Natural killer cell (primary cell): ENCODE data around the gene HILPDA. TPM values are rescaled to one million over a fixed set of nuclear protein-coding genes. Genes with fewer than 3 reads are reported as not detected.

Experiments used
- ATAC-seq, 3 donors: fragments of 150-1000 bp in 2 of 3; fragments of 200-7000 bp in 1 of 3; cut with Tn5 transposase; 1 replicate in 1 of 3; 2 replicates in 2 of 3; pipeline ENCODE4 v1.10.0; 2021; ENCODE audit warnings: mild to moderate bottlenecking in 2 of 3, moderate library complexity in 2 of 3
- DNase-seq, 2 donors: peaks; one replicate each; pipeline versions ENCODE4 v3.0.0 to v3.0.0-alpha.2; 2013 to 2021; ENCODE audit warnings: mixed read lengths in 1 of 2
- H3K27ac ChIP-seq: one replicate; pipeline ENCODE4 v1.5.1; 2013; ENCODE audit warnings: mild to moderate bottlenecking, low read length
- H3K27me3 ChIP-seq: one replicate; pipeline ENCODE4 v1.6.1; 2013; ENCODE audit warnings: low read length; ENCODE audit not compliant: control insufficient read depth, insufficient read depth
- H3K36me3 ChIP-seq: one replicate; pipeline ENCODE4 v1.6.1; 2013; ENCODE audit warnings: low read length; ENCODE audit not compliant: control insufficient read depth, insufficient read depth
- H3K4me1 ChIP-seq: one replicate; pipeline ENCODE4 v1.6.1; 2013; ENCODE audit warnings: low read length; ENCODE audit not compliant: control insufficient read depth, insufficient read depth
- H3K4me3 ChIP-seq: one replicate; pipeline ENCODE4 v1.5.1; 2013; ENCODE audit warnings: low read length
- H3K9me3 ChIP-seq: one replicate; pipeline ENCODE4 v1.6.1; 2013; ENCODE audit warnings: low read length; ENCODE audit not compliant: control insufficient read depth, insufficient read depth
- H3K27ac Mint-ChIP-seq, 2 donors: one replicate each; pipeline ENCODE4 v1.8.0; 2022; ENCODE audit warnings: mild to moderate bottlenecking in 2 of 2, mixed read lengths in 2 of 2, moderate library complexity in 1 of 2
- H3K27me3 Mint-ChIP-seq, 2 donors: one replicate each; pipeline ENCODE4 v1.8.0; 2022; ENCODE audit warnings: low read depth in 2 of 2, mixed read lengths in 2 of 2
- H3K36me3 Mint-ChIP-seq: one replicate; pipeline ENCODE4 v1.8.0; 2022; ENCODE audit warnings: mixed read lengths
- H3K4me1 Mint-ChIP-seq, 2 donors: one replicate each; pipeline ENCODE4 v1.8.0; 2022; ENCODE audit warnings: mixed read lengths in 2 of 2
- H3K4me3 Mint-ChIP-seq: one replicate; pipeline ENCODE4 v1.8.0; 2022; ENCODE audit warnings: mild to moderate bottlenecking, moderate library complexity, mixed read lengths
- H3K9me3 Mint-ChIP-seq, 2 donors: one replicate each; pipeline ENCODE4 v1.8.0; 2022; ENCODE audit warnings: mixed read lengths in 2 of 2
- WGBS: methylation state at CpG from one replicate; pipeline ENCODE4 v1.1.7; 2013; ENCODE audit warnings: missing lambda C conversion rate; ENCODE audit not compliant: insufficient coverage; 5-methylcytosine and 5-hydroxymethylcytosine counted together
- intact Hi-C: fragments of 100-400 bp; cut with micrococcal nuclease; formaldehyde crosslinking; loops from one replicate; pipeline ENCODE4 v1.14.2; 2022
- total RNA-seq, 4 donors: library from RNA; stranded (reverse); fragments of 120-200 nt in 1 of 4; gene quantifications; one replicate each; pipeline versions ENCODE4 v1.2.3 to v1.2.4, GENCODE V29; 2013 to 2022
- TF ChIP-seq, protein P1 (sequence below): fragments of 200-600 bp; IDR thresholded peaks from one replicate; pipeline ENCODE4 v1.8.0; 2022; ENCODE audit warnings: antibody characterized with exemption

The HILPDA gene
- total RNA-seq, 3 donors from 2014 or later (not counting 1 experiment from before 2014, with no cell fraction given), result 1.9 to 5.1 (median 2.3) TPM

DNA sequence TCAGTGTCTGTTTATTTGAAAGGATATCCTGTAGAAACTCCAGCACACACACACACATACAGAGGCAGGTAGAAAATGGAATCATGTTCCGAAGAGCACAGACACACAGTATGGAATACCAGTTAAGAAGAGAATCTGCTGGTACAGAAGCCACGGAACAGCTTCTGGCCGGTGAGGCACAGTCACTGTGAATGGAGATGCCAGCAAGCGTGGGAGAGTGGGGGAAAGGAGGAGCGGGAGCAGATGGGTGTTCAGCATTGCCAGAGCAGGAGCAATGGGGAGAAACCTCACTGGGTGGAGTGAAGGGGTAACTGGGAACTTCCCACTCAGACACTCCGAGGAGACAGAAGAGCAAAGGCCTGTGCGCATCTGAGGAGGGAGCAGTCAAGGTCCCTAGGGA, 36.4 kb upstream of the HILPDA start:
- Mint-ChIP-seq H3K9me3 (no peaks in the 10 kb centered on the region), H3K4me1 (peaks cover 31 to 45% of the 10 kb centered on the region in 2 donors), H3K4me3 (no peak overlapping the region), H3K36me3 (no peaks in the 10 kb centered on the region), H3K27me3 (peaks cover 0 to 3% of the 10 kb centered on the region in 2 donors), H3K27ac (no peak overlapping the region)
- H3K27ac ChIP-seq, result no peak overlapping the region
- WGBS, result 97% methylated on average over 7 of the region's 7 CpGs
- TF ChIP-seq, protein P1, sequence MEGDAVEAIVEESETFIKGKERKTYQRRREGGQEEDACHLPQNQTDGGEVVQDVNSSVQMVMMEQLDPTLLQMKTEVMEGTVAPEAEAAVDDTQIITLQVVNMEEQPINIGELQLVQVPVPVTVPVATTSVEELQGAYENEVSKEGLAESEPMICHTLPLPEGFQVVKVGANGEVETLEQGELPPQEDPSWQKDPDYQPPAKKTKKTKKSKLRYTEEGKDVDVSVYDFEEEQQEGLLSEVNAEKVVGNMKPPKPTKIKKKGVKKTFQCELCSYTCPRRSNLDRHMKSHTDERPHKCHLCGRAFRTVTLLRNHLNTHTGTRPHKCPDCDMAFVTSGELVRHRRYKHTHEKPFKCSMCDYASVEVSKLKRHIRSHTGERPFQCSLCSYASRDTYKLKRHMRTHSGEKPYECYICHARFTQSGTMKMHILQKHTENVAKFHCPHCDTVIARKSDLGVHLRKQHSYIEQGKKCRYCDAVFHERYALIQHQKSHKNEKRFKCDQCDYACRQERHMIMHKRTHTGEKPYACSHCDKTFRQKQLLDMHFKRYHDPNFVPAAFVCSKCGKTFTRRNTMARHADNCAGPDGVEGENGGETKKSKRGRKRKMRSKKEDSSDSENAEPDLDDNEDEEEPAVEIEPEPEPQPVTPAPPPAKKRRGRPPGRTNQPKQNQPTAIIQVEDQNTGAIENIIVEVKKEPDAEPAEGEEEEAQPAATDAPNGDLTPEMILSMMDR, result no peak
- no peak for DNase-seq
- no peak overlapping the region for H3K4me3 ChIP-seq
- no peaks in the 10 kb centered on the region for H3K27me3 ChIP-seq
- no peaks in the 10 kb centered on the region for H3K9me3 ChIP-seq
- no peak for ATAC-seq
- H3K36me3 ChIP-seq, result no peaks in the 10 kb centered on the region
- H3K4me1 ChIP-seq, result peaks cover 36% of the 10 kb centered on the region
- intact Hi-C loops, result no loop called here

DNA sequence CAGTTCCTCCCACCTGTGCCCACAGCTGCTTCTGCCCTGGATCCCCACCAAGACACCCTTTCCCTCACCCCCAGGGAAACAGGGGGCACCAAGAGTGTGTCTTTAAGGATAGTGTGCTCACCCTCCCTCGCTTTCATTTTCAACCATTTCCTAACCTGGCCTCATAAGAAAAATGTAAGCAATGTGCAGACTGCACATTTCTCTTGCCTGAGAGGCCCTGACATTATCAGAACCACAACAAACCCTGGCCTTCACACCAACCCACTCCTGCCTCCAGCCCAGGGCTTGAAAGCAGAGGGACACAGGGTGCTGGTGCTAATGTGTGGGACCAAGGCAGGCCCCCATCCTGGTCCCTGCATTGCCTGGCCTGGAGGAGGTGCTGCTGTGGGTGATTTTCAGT, 34.9 kb upstream of the HILPDA start:
- peak overlapping the region; percentile 35 for H3K4me3 Mint-ChIP-seq
- peaks cover 31 to 45% of the 10 kb centered on the region in 2 donors for H3K4me1 Mint-ChIP-seq
- Histone ChIP-seq H3K36me3 (no peaks in the 10 kb centered on the region), H3K27me3 (no peaks in the 10 kb centered on the region), H3K4me3 (no peak overlapping the region), H3K9me3 (no peaks in the 10 kb centered on the region), H3K27ac (peak overlapping the region; percentile 31), H3K4me1 (peaks cover 36% of the 10 kb centered on the region)
- WGBS, result 42% methylated on average over 1 of the region's 1 CpG
- H3K27ac Mint-ChIP-seq, result peak overlapping the region in 1 of 2 donors; percentile 90
- intact Hi-C loops, result no loop called here
- ATAC-seq, result no peak
- H3K9me3 Mint-ChIP-seq, result no peaks in the 10 kb centered on the region
- H3K27me3 Mint-ChIP-seq, result peaks cover 0 to 3% of the 10 kb centered on the region in 2 donors
- TF ChIP-seq, protein P1, result no peak
- DNase-seq, result no peak
- no peaks in the 10 kb centered on the region for H3K36me3 Mint-ChIP-seq

DNA sequence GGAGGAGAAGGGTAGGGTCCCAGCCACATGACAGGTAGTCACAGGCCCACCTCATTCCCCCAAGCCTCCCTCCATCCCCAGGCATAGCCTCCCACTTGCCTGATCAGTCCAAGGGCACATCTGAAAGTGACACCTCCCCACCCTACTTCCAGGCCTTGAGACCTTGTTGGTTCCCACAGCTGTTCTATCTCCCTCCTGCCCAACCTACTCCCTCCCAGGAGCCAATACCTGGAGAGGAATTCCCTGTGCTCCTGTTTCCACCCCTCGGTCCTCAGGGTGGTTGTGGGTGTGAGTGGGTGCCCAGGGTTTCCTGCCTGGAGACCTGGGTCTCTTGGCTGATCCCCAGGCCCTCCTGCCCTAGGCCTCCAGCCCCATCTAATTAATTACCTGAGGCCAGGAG, 34.3 kb upstream of the HILPDA start:
- peaks cover 0 to 3% of the 10 kb centered on the region in 2 donors for H3K27me3 Mint-ChIP-seq
- H3K4me3 Mint-ChIP-seq, result no peak overlapping the region
- peaks cover 31 to 45% of the 10 kb centered on the region in 2 donors for H3K4me1 Mint-ChIP-seq
- H3K27ac Mint-ChIP-seq, result peak overlapping the region in 1 of 2 donors; percentile 90
- intact Hi-C loops, result no loop called here
- DNase-seq (no peak), ATAC-seq (no peak)
- no peaks in the 10 kb centered on the region for H3K27me3 ChIP-seq
- no peaks in the 10 kb centered on the region for H3K36me3 Mint-ChIP-seq
- no peaks in the 10 kb centered on the region for H3K9me3 Mint-ChIP-seq
- WGBS, result 50% methylated on average over 1 of the region's 1 CpG
- H3K36me3 ChIP-seq, result no peaks in the 10 kb centered on the region
- peak overlapping the region; percentile 31 for H3K27ac ChIP-seq
- peaks cover 36% of the 10 kb centered on the region for H3K4me1 ChIP-seq
- TF ChIP-seq, protein P1, result no peak
- H3K4me3 ChIP-seq, result no peak overlapping the region
- H3K9me3 ChIP-seq, result no peaks in the 10 kb centered on the region

DNA sequence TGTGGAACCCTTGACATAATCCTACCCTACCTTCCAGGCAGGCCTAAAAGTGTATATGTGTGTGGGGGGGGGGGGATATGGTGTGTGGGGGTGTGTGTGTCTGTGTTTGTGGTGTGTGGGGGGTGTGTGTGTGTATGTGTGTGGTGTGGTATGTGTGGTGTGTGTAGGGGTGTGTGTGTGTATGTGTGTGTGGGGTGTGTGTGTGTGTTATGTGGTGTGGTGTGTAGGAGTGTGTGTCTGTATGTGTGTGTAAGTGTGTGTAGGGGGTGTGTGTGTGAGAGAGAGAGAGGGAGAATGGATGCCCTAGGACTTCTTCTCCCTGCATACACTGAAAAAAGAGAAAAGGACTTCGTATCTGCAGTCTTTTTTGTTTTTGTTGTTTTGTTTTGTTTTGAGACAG, 33.6 kb upstream of the HILPDA start:
- Mint-ChIP-seq H3K4me1 (peaks cover 31 to 45% of the 10 kb centered on the region in 2 donors), H3K27me3 (peaks cover 0 to 3% of the 10 kb centered on the region in 2 donors), H3K27ac (peak overlapping the region; percentile 80 to 90), H3K9me3 (no peaks in the 10 kb centered on the region), H3K36me3 (no peaks in the 10 kb centered on the region), H3K4me3 (peak overlapping the region; percentile 2)
- TF ChIP-seq, protein P1, result no peak
- H3K9me3 ChIP-seq, result no peaks in the 10 kb centered on the region
- no peaks in the 10 kb centered on the region for H3K36me3 ChIP-seq
- peaks cover 36% of the 10 kb centered on the region for H3K4me1 ChIP-seq
- H3K27ac ChIP-seq, result peak overlapping the region; percentile 87
- DNase-seq (no peak), ATAC-seq (no peak)
- intact Hi-C loops, result no loop called here
- no peak overlapping the region for H3K4me3 ChIP-seq
- H3K27me3 ChIP-seq, result no peaks in the 10 kb centered on the region
- no CpG with 5 or more reads among the region's 1 CpG for WGBS
